SK-N-SH treated with all-trans-retinoic acid at 6 μM for 48 hours (cell line): ENCODE measurements around the gene LRFN2.

ENCODE experiments used
- ATAC-seq: fragments of 200-7000 bp; cut with Tn5 transposase; 3 replicates; pipeline ENCODE4 v1.9.1; 2020; ENCODE audit warnings: mild to moderate bottlenecking, moderate library complexity
- ARNTL ChIP-seq: fragments of 450-650 bp; formaldehyde crosslinking; IDR thresholded peaks from 2 replicates; pipeline ENCODE4 v1.5.0; 2020; ENCODE audit warnings: low read depth, mild to moderate bottlenecking, moderate library complexity, borderline replicate concordance
- CSDC2 ChIP-seq: fragments of 250-450 bp; sonication (Bioruptor Pico); IDR thresholded peaks from 2 replicates; pipeline ENCODE4 v1.5.0; 2020; ENCODE audit warnings: mild to moderate bottlenecking, moderate library complexity
- ESRRG ChIP-seq: fragments of 250-450 bp; sonication (Bioruptor Pico); IDR thresholded peaks from 2 replicates; pipeline ENCODE4 v1.6.1; 2021; ENCODE audit warnings: mild to moderate bottlenecking
- GLIS3 ChIP-seq: fragments of 250-450 bp; sonication (Bioruptor Pico); IDR thresholded peaks from 2 replicates; pipeline ENCODE4 v1.5.0; 2020; ENCODE audit warnings: mild to moderate bottlenecking, moderate library complexity
- ISL1 ChIP-seq: fragments of 250-450 bp; sonication (Bioruptor Pico); IDR thresholded peaks from 2 replicates; pipeline ENCODE4 v2.1.2; 2022; ENCODE audit warnings: mild to moderate bottlenecking, moderate library complexity
- OSR1 ChIP-seq: fragments of 250-450 bp; sonication (Bioruptor Pico); IDR thresholded peaks from 2 replicates; pipeline ENCODE4 v1.8.0; 2022; ENCODE audit warnings: moderate library complexity, mild to moderate bottlenecking, inconsistent platforms
- PPARA ChIP-seq: fragments of 250-450 bp; sonication (Bioruptor Pico); IDR thresholded peaks from 2 replicates; pipeline ENCODE4 v1.5.0; 2020; ENCODE audit warnings: mild to moderate bottlenecking, borderline replicate concordance
- RARB ChIP-seq: fragments of 250-450 bp; sonication (Bioruptor Pico); IDR thresholded peaks from 2 replicates; pipeline ENCODE4 v1.8.0; 2021; ENCODE audit warnings: mild to moderate bottlenecking, moderate library complexity
- SNAI2 ChIP-seq: fragments of 250-450 bp; sonication (Bioruptor Pico); IDR thresholded peaks from 2 replicates; pipeline ENCODE4 v1.5.0; 2020; ENCODE audit warnings: mild to moderate bottlenecking, moderate library complexity
- TCF4 ChIP-seq: fragments of 250-450 bp; sonication (Bioruptor Pico); IDR thresholded peaks from 2 replicates; pipeline ENCODE4 v1.8.0; 2021; ENCODE audit warnings: mild to moderate bottlenecking, moderate library complexity, borderline replicate concordance
- TOX ChIP-seq: fragments of 250-450 bp; sonication (Bioruptor Pico); IDR thresholded peaks from 2 replicates; pipeline ENCODE4 v1.8.0; 2021; ENCODE audit warnings: mild to moderate bottlenecking, moderate library complexity, borderline replicate concordance
- TSHZ2 ChIP-seq: fragments of 250-450 bp; sonication (Bioruptor Pico); IDR thresholded peaks from 2 replicates; pipeline ENCODE4 v1.5.0; 2020; ENCODE audit warnings: mild to moderate bottlenecking, moderate library complexity
- ZC3H10 ChIP-seq: fragments of 250-450 bp; sonication (Bioruptor Pico); IDR thresholded peaks from 2 replicates; pipeline ENCODE4 v1.5.1; 2021; ENCODE audit warnings: mild to moderate bottlenecking, moderate library complexity
- ZFP3 ChIP-seq: fragments of 250-450 bp; sonication (Bioruptor Pico); IDR thresholded peaks from 2 replicates; pipeline ENCODE4 v1.5.0; 2020; ENCODE audit warnings: mild to moderate bottlenecking, moderate library complexity
- ZFP30 ChIP-seq: fragments of 450-650 bp; formaldehyde crosslinking; IDR thresholded peaks from 2 replicates; pipeline ENCODE4 v1.5.0; 2022; ENCODE audit warnings: mild to moderate bottlenecking, moderate library complexity
- ZNF565 ChIP-seq: fragments of 450-650 bp; formaldehyde crosslinking; conservative IDR thresholded peaks from 2 replicates; pipeline ENCODE4 v1.5.0; 2020; ENCODE audit warnings: low read depth, mild to moderate bottlenecking, moderate library complexity
- ZNF70 ChIP-seq: fragments of 450-650 bp; formaldehyde crosslinking; IDR thresholded peaks from 2 replicates; pipeline ENCODE4 v1.5.0; 2020; ENCODE audit warnings: mild to moderate bottlenecking, moderate library complexity
- ZNF8 ChIP-seq: fragments of 450-650 bp; formaldehyde crosslinking; IDR thresholded peaks from 2 replicates; pipeline ENCODE4 v1.5.0; 2020; ENCODE audit warnings: mild to moderate bottlenecking, moderate library complexity
- TF ChIP-seq, protein P1 (sequence below): fragments of 250-450 bp; sonication (Bioruptor Pico); IDR thresholded peaks from 2 replicates; pipeline ENCODE4 v1.8.0; 2020; ENCODE audit warnings: mild to moderate bottlenecking, moderate library complexity, borderline replicate concordance
- TF ChIP-seq, protein P2 (sequence below): fragments of 250-450 bp; sonication (Bioruptor Pico); IDR thresholded peaks from 2 replicates; pipeline ENCODE4 v1.5.1; 2021; ENCODE audit warnings: mild to moderate bottlenecking, moderate library complexity
- TF ChIP-seq, protein P3 (sequence below): fragments of 250-450 bp; sonication (Bioruptor Pico); IDR thresholded peaks from 2 replicates; pipeline ENCODE4 v1.5.1; 2020; ENCODE audit warnings: low read depth, mild to moderate bottlenecking, moderate library complexity

The LRFN2 gene

GRCh38 chr6:40349123-40349900, 237.9 kb downstream of the LRFN2 start (continued):
- no peak for TF ChIP-seq TCF4 (CRISPR knock-in tag)

- no peak for ATAC-seq
- TF ChIP-seq TCF4 (CRISPR knock-in tag) (no peak), ZFP3 (CRISPR knock-in tag) (no peak), TOX (CRISPR knock-in tag) (no peak), OSR1 (CRISPR knock-in tag) (no peak), ZNF70 (CRISPR knock-in tag) (no peak), ZNF8 (no peak), RARB (CRISPR knock-in tag) (no peak), CSDC2 (CRISPR knock-in tag) (no peak), TSHZ2 (CRISPR knock-in tag) (no peak), PPARA (CRISPR knock-in tag) (no peak), ZC3H10 (CRISPR knock-in tag) (no peak)
- TF ChIP-seq, protein P1, sequence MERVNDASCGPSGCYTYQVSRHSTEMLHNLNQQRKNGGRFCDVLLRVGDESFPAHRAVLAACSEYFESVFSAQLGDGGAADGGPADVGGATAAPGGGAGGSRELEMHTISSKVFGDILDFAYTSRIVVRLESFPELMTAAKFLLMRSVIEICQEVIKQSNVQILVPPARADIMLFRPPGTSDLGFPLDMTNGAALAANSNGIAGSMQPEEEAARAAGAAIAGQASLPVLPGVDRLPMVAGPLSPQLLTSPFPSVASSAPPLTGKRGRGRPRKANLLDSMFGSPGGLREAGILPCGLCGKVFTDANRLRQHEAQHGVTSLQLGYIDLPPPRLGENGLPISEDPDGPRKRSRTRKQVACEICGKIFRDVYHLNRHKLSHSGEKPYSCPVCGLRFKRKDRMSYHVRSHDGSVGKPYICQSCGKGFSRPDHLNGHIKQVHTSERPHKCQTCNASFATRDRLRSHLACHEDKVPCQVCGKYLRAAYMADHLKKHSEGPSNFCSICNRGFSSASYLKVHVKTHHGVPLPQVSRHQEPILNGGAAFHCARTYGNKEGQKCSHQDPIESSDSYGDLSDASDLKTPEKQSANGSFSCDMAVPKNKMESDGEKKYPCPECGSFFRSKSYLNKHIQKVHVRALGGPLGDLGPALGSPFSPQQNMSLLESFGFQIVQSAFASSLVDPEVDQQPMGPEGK (CRISPR knock-in tag) = no peak
- TF ChIP-seq, protein P2, sequence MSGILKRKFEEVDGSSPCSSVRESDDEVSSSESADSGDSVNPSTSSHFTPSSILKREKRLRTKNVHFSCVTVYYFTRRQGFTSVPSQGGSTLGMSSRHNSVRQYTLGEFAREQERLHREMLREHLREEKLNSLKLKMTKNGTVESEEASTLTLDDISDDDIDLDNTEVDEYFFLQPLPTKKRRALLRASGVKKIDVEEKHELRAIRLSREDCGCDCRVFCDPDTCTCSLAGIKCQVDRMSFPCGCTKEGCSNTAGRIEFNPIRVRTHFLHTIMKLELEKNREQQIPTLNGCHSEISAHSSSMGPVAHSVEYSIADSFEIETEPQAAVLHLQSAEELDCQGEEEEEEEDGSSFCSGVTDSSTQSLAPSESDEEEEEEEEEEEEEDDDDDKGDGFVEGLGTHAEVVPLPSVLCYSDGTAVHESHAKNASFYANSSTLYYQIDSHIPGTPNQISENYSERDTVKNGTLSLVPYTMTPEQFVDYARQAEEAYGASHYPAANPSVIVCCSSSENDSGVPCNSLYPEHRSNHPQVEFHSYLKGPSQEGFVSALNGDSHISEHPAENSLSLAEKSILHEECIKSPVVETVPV (CRISPR knock-in tag) = no peak
- TF ChIP-seq, protein P3, sequence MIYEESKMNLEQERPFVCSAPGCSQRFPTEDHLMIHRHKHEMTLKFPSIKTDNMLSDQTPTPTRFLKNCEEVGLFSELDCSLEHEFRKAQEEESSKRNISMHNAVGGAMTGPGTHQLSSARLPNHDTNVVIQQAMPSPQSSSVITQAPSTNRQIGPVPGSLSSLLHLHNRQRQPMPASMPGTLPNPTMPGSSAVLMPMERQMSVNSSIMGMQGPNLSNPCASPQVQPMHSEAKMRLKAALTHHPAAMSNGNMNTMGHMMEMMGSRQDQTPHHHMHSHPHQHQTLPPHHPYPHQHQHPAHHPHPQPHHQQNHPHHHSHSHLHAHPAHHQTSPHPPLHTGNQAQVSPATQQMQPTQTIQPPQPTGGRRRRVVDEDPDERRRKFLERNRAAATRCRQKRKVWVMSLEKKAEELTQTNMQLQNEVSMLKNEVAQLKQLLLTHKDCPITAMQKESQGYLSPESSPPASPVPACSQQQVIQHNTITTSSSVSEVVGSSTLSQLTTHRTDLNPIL (CRISPR knock-in tag) = no peak
Measured at GRCh38 chr6:40348591-40348990, 238.6 kb downstream of the LRFN2 start.

DNA sequence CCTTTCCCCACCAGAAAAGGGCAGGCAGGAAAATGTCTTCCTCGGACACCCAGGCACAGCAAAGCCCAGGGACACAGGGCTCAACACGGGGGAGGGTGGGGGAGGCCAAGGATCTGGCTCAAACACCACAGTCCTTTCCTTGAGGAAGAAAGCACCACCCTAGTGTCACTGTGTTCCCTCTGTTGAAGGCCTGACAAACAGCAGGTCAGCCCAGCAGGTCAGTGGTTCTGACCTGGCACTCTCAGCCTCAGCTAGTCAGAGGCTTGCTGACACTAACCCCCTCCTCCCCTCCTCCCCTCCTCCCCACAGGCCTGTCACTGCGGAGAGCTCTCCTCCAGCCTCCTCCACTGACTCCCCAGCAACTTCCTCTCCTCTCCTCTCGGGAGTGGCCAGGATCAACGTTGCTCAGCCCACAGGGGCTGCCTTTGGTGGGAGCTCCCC, 239.6 kb downstream of the LRFN2 start:
- TF ChIP-seq ZFP30 (CRISPR knock-in tag) (no peak), TCF4 (CRISPR knock-in tag) (no peak), GLIS3 (CRISPR knock-in tag) (no peak), SNAI2 (CRISPR knock-in tag) (no peak), ZC3H10 (CRISPR knock-in tag) (no peak), OSR1 (CRISPR knock-in tag) (no peak), ZNF565 (CRISPR knock-in tag) (no peak), CSDC2 (CRISPR knock-in tag) (no peak), ARNTL (CRISPR knock-in tag) (no peak), ESRRG (CRISPR knock-in tag) (no peak), PPARA (CRISPR knock-in tag) (no peak), ZNF8 (no peak), ISL1 (CRISPR knock-in tag) (no peak)
- TF ChIP-seq, protein P3 (CRISPR knock-in tag) = no peak
- TF ChIP-seq, protein P1 (CRISPR knock-in tag) = no peak
- peak; percentile 13; the same call in 1 of the 3 replicates for ATAC-seq
